Inferior parietal cortex (tissue), 1 donor: Measurements from ENCODE around the gene ANGPTL4.
"Not testable (repeated sequence)": the region's sequence is repeated elsewhere in the genome, so short reads cannot be mapped to it uniquely, and the experiment has no call there.

Source experiments
- DNase-seq: peaks from one replicate; pipeline ENCODE4 v3.0.0-alpha.2; 2016; ENCODE audit errors: extremely low spot score

Gene ANGPTL4

GRCh38 chr19:8334458-8335342 is 29.3 kb upstream of the ANGPTL4 start:
- DNase-seq, result no peak

GRCh38 chr19:8335343-8336071 is 28.4 kb upstream of the ANGPTL4 start:
- DNase-seq, result no peak

- DNase-seq, result no peak
These were observed 27.8 kb upstream of the ANGPTL4 start for GRCh38 chr19:8336072-8336569.

- no peak for DNase-seq
These were observed 27.3 kb upstream of the ANGPTL4 start for GRCh38 chr19:8336660-8337059.

- no peak for DNase-seq
These were observed 26.2 kb upstream of the ANGPTL4 start for GRCh38 chr19:8337728-8338127.

- no peak for DNase-seq
These were observed 25.1 kb upstream of the ANGPTL4 start for GRCh38 chr19:8338835-8339234.

GRCh38 chr19:8340341-8341096 is 23.4 kb upstream of the ANGPTL4 start:
- no peak for DNase-seq

GRCh38 chr19:8341504-8341903 is 22.5 kb upstream of the ANGPTL4 start:
- DNase-seq, result not testable (repeated sequence)

GRCh38 chr19:8342316-8342683 is 21.7 kb upstream of the ANGPTL4 start:
- no peak for DNase-seq

GRCh38 chr19:8342684-8343482 is 21.1 kb upstream of the ANGPTL4 start, which contains the start of gene KANK3:
Gene KANK3 (minus strand): TSS chr19:8343262. CDS start chr19:8337828, 5,434 bp downstream.
- DNase-seq, result peak; percentile 84

GRCh38 chr19:8343483-8343844 is 20.5 kb upstream of the ANGPTL4 start:
- DNase-seq, result no peak

- not testable (repeated sequence) for DNase-seq
These were observed 14.2 kb upstream of the ANGPTL4 start for GRCh38 chr19:8349629-8350372.

- DNase-seq, result no peak
These were observed 11.7 kb upstream of the ANGPTL4 start for GRCh38 chr19:8352134-8352827.

GRCh38 chr19:8352845-8353244 is 11.1 kb upstream of the ANGPTL4 start:
- DNase-seq, result not testable (repeated sequence)

- DNase-seq, result no peak
These were observed 8.1 kb upstream of the ANGPTL4 start for GRCh38 chr19:8355631-8356402.

GRCh38 chr19:8357007-8357521 is 6.9 kb upstream of the ANGPTL4 start:
- no peak for DNase-seq

- DNase-seq, result no peak
These were observed 5.0 kb upstream of the ANGPTL4 start for GRCh38 chr19:8358948-8359347.

GRCh38 chr19:8360196-8360595 is 3.8 kb upstream of the ANGPTL4 start:
- DNase-seq, result no peak
